Astrocyte (in vitro differentiated cells and primary cell): ENCODE data around the gene RAB31. TPM values are rescaled to one million over a fixed set of nuclear protein-coding genes. Genes with fewer than 3 reads are reported as not detected.

Experiments used
- DNase-seq: peaks from one replicate; pipeline ENCODE4 v3.0.0-alpha.2; 2010; ENCODE audit warnings: low read depth
- FAIRE-seq: peaks from 2 replicates; lab custom pipeline; 2011; peaks lifted over from hg19 to GRCh38; lab: Jason Lieb, UNC
- H2AFZ ChIP-seq: 2 replicates; pipeline ENCODE4 v1.6.0; 2012; ENCODE audit warnings: low read depth, low read length, inconsistent platforms
- H3K27ac ChIP-seq: 2 replicates; pipeline ENCODE4 v1.5.1; 2011; ENCODE audit warnings: low read depth, low read length, inconsistent platforms
- H3K27me3 ChIP-seq: 2 replicates; pipeline ENCODE4 v1.6.0; 2011; ENCODE audit warnings: low read length, inconsistent platforms; ENCODE audit not compliant: insufficient read depth
- H3K36me3 ChIP-seq: 2 replicates; pipeline ENCODE4 v1.5.1; 2011; ENCODE audit warnings: low read length, inconsistent platforms; ENCODE audit not compliant: insufficient read depth
- H3K4me1 ChIP-seq: 2 replicates; pipeline ENCODE4 v1.5.1; 2011; ENCODE audit warnings: low read length, inconsistent platforms; ENCODE audit not compliant: insufficient read depth
- H3K4me2 ChIP-seq: 2 replicates; pipeline ENCODE4 v1.6.0; 2012; ENCODE audit warnings: low read length, inconsistent platforms
- H3K4me3 ChIP-seq: 2 replicates; pipeline ENCODE4 v1.5.1; 2011; ENCODE audit warnings: low read depth, mild to moderate bottlenecking, low read length, inconsistent platforms; ENCODE audit not compliant: insufficient read depth
- H3K79me2 ChIP-seq: 2 replicates; pipeline ENCODE4 v1.6.0; 2012; ENCODE audit warnings: mild to moderate bottlenecking, low read length, inconsistent platforms; ENCODE audit not compliant: insufficient read depth
- H3K9ac ChIP-seq: 2 replicates; pipeline ENCODE4 v1.6.0; 2012; ENCODE audit warnings: mild to moderate bottlenecking, low read length, inconsistent platforms
- H3K9me3 ChIP-seq: 2 replicates; pipeline ENCODE4 v1.5.1; 2012; ENCODE audit warnings: low read depth, mild to moderate bottlenecking, low read length, inconsistent platforms; ENCODE audit not compliant: insufficient read depth
- H4K20me1 ChIP-seq: 2 replicates; pipeline ENCODE4 v1.6.0; 2012; ENCODE audit warnings: low read length, inconsistent platforms; ENCODE audit not compliant: insufficient read depth
- H3K27ac Mint-ChIP-seq: one replicate; pipeline ENCODE4 v1.8.0; 2021; ENCODE audit warnings: mild to moderate bottlenecking, mixed read lengths; ENCODE audit not compliant: unreplicated experiment
- H3K27me3 Mint-ChIP-seq: one replicate; pipeline ENCODE4 v1.8.0; 2021; ENCODE audit warnings: low read depth, mixed read lengths; ENCODE audit not compliant: unreplicated experiment
- H3K36me3 Mint-ChIP-seq: one replicate; pipeline ENCODE4 v1.8.0; 2021; ENCODE audit warnings: low read depth, mixed read lengths; ENCODE audit not compliant: unreplicated experiment
- H3K4me1 Mint-ChIP-seq: one replicate; pipeline ENCODE4 v1.8.0; 2021; ENCODE audit warnings: low read depth, mixed read lengths; ENCODE audit not compliant: unreplicated experiment
- H3K4me3 Mint-ChIP-seq: one replicate; pipeline ENCODE4 v1.8.0; 2021; ENCODE audit warnings: mild to moderate bottlenecking, moderate library complexity, mixed read lengths; ENCODE audit not compliant: unreplicated experiment
- H3K9me3 Mint-ChIP-seq: one replicate; pipeline ENCODE4 v1.8.0; 2021; ENCODE audit warnings: mild to moderate bottlenecking, mixed read lengths; ENCODE audit not compliant: unreplicated experiment
- EZH2 ChIP-seq: IDR thresholded peaks from 2 replicates; pipeline ENCODE4 v1.6.1; 2012; ENCODE audit warnings: mild to moderate bottlenecking, low read length, inconsistent platforms; ENCODE audit not compliant: insufficient read depth
- total RNA-seq: library from RNA; stranded (reverse); gene quantifications from 2 replicates; pipeline ENCODE4 v1.2.1, GENCODE V29; 2021
- TF ChIP-seq, protein P1 (sequence below): IDR thresholded peaks from 2 replicates; pipeline ENCODE4 v1.5.1; 2011; ENCODE audit warnings: low read depth, mild to moderate bottlenecking, inconsistent platforms, low read length, moderate library complexity; ENCODE audit not compliant: insufficient read depth

The RAB31 gene
- total RNA-seq, 1 donor from 2014 or later: 100 TPM

DNA sequence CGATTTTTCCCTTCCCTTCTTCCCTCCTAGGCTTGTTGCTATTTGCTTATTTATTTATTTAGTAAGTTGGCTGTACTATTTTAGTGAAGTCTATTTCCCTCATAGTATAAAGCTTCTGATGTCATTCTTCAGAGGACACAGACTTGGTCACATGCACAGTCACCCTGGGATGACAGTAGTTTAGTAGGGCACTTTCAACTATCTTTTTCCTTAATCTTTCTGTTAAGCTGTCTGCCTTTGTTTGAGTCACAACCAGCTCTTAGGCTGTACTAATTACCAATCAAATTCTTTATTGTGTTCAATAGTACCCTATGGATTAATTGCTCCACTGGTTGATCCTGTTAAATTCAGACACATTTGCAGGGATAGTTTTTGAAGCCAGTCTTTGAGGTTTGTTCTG, 26.9 kb upstream of the RAB31 start:
- H3K4me3 Mint-ChIP-seq: no peak overlapping the region
- no peaks in the 10 kb centered on the region for H3K36me3 Mint-ChIP-seq
- no peaks in the 10 kb centered on the region for H3K27me3 Mint-ChIP-seq
- H3K4me3 ChIP-seq: no peak overlapping the region
- no peaks in the 10 kb centered on the region for H3K9me3 Mint-ChIP-seq
- peaks cover 22% of the 10 kb centered on the region for H3K4me1 Mint-ChIP-seq
- no peaks in the 10 kb centered on the region for H4K20me1 ChIP-seq
- DNase-seq: no peak
- H3K4me2 ChIP-seq: no peak overlapping the region
- no peak for FAIRE-seq
- no peaks in the 10 kb centered on the region for H3K27me3 ChIP-seq
- H3K36me3 ChIP-seq: no peaks in the 10 kb centered on the region
- H3K4me1 ChIP-seq: peaks cover 24% of the 10 kb centered on the region
- H3K9me3 ChIP-seq: no peaks in the 10 kb centered on the region
- H3K27ac ChIP-seq: no peak overlapping the region
- H2AFZ ChIP-seq: no peak overlapping the region
- no peaks in the 10 kb centered on the region for H3K79me2 ChIP-seq
- H3K9ac ChIP-seq: no peak overlapping the region
- H3K27ac Mint-ChIP-seq: no peak overlapping the region
- TF ChIP-seq, protein P1, sequence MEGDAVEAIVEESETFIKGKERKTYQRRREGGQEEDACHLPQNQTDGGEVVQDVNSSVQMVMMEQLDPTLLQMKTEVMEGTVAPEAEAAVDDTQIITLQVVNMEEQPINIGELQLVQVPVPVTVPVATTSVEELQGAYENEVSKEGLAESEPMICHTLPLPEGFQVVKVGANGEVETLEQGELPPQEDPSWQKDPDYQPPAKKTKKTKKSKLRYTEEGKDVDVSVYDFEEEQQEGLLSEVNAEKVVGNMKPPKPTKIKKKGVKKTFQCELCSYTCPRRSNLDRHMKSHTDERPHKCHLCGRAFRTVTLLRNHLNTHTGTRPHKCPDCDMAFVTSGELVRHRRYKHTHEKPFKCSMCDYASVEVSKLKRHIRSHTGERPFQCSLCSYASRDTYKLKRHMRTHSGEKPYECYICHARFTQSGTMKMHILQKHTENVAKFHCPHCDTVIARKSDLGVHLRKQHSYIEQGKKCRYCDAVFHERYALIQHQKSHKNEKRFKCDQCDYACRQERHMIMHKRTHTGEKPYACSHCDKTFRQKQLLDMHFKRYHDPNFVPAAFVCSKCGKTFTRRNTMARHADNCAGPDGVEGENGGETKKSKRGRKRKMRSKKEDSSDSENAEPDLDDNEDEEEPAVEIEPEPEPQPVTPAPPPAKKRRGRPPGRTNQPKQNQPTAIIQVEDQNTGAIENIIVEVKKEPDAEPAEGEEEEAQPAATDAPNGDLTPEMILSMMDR: no peak
- TF ChIP-seq EZH2: no peak

DNA sequence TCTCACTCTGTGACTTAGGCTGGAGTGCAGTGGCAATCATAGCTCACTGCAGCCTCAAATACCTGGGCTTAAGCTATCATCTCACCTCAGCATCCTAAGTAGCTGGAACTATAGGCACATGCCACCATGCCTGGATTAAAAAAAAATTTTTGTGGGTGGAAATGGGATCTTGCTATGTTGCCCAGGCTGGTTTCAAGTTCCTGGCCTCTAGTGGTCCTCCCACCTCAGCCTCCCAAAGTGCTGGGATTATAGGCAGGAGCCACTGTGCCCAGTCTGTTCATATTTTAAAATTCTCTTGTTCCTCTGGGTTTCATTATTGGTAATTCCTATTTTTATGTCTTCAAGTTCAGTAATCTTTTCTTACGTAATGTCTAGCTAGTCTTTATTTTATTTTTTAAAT, 25.5 kb upstream of the RAB31 start:
- Histone ChIP-seq H4K20me1 (no peaks in the 10 kb centered on the region), H3K9me3 (no peaks in the 10 kb centered on the region), H3K4me1 (peaks cover 24% of the 10 kb centered on the region), H2AFZ (no peak overlapping the region), H3K27ac (no peak overlapping the region), H3K79me2 (no peaks in the 10 kb centered on the region), H3K4me2 (no peak overlapping the region), H3K4me3 (no peak overlapping the region), H3K36me3 (no peaks in the 10 kb centered on the region), H3K27me3 (no peaks in the 10 kb centered on the region), H3K9ac (no peak overlapping the region)
- no peak overlapping the region for H3K4me3 Mint-ChIP-seq
- no peaks in the 10 kb centered on the region for H3K27me3 Mint-ChIP-seq
- H3K27ac Mint-ChIP-seq: no peak overlapping the region
- TF ChIP-seq EZH2: no peak
- TF ChIP-seq, protein P1: no peak
- FAIRE-seq (no peak), DNase-seq (no peak)
- peaks cover 22% of the 10 kb centered on the region for H3K4me1 Mint-ChIP-seq
- H3K36me3 Mint-ChIP-seq: no peaks in the 10 kb centered on the region
- H3K9me3 Mint-ChIP-seq: no peaks in the 10 kb centered on the region
